AG09309 (cell line): ENCODE measurements around the gene PRICKLE1.

Experiments used
- DNase-seq: peaks from one replicate; pipeline ENCODE4 v3.0.0-alpha.2; 2010; ENCODE audit warnings: low read depth
- H3K4me3 ChIP-seq: 2 replicates; pipeline ENCODE4 v1.5.1; 2011; ENCODE audit warnings: mild to moderate bottlenecking, low read depth, low read length, moderate library complexity; ENCODE audit not compliant: control insufficient read depth
- CTCF ChIP-seq: IDR thresholded peaks from 2 replicates; pipeline ENCODE4 v1.5.1; 2011; ENCODE audit warnings: mild to moderate bottlenecking, low read depth, low read length, inconsistent platforms; ENCODE audit not compliant: insufficient read depth, control insufficient read depth; ENCODE audit errors: missing control alignments

PRICKLE1 gene

DNA sequence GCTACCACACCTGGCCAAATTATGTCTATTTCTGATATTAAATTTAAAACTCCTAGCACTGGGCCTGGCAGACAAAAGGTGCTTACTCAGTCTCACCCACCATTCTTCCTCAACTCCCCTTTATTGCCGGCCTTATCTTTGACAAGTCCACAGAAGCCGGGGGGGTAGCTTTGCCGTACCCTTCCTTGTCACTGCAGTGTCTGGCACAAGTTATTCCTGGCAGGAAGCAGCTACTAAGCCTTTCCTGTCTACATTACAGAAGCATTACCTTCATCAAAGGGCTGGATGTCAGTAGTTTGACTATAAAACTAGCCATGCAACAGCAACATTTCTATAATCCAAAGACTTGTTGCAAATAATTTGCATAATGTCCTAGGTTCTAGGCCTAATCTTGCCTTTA is 127.1 kb downstream of the PRICKLE1 start:
- no peak for DNase-seq

GRCh38 chr12:42459336-42459847 is 130.2 kb downstream of the PRICKLE1 start:
- H3K4me3 ChIP-seq, result no peak overlapping the region
- TF ChIP-seq CTCF, result no peak
- no peak for DNase-seq

More for the DNA sequence above, 127.1 kb downstream of the PRICKLE1 start:
- no peak overlapping the region for H3K4me3 ChIP-seq
- TF ChIP-seq CTCF, result no peak

DNA sequence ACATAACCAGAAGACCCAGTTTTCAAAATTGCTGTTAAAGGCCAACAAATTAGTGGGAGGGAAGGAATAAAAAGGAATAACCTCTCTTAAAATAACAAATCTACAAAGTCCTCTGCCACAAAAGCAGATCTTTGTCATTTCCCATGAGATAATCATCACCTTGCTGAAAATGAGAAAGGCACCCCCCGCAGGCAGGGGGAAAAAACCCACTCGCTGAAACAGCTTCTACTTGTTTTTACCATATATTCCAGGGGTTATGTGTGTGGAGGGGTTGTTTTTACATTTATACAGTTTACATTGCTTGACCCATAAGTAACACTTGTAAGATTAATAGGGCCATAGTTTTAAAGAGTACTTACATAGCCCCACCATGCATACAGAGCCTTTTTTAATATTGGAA is 131.0 kb downstream of the PRICKLE1 start:
- DNase-seq, result no peak
- H3K4me3 ChIP-seq, result no peak overlapping the region
- no peak for TF ChIP-seq CTCF

- DNase-seq, result no peak
- no peak for TF ChIP-seq CTCF
- H3K4me3 ChIP-seq, result no peak overlapping the region
Measured at GRCh38 chr12:42450248-42450647, 139.3 kb downstream of the PRICKLE1 start.

- TF ChIP-seq CTCF, result no peak
- H3K4me3 ChIP-seq, result no peak overlapping the region
- no peak for DNase-seq
Measured at GRCh38 chr12:42448841-42449240, 140.7 kb downstream of the PRICKLE1 start.

DNA sequence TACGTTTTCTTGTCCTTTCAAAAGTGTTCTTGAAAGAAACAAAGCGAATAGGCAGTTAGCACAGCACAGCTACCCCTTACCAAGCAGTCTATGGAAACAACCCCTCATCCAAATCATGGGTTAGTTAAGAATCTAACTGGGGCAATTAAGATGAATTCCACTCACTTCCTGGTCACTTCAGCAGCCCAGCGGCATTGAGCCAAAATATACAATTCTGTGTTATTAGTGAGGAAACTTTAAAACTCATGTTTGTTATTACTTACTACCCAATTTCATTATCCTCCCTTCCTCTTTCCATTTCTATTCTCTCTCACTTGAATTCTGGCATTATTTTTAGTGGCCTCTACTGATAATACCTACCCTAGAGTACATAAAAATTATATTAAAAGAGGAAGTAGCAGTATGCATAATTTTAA is 142.2 kb downstream of the PRICKLE1 start:
- no peak overlapping the region for H3K4me3 ChIP-seq
- no peak for TF ChIP-seq CTCF
- no peak for DNase-seq

- no peak for DNase-seq
- H3K4me3 ChIP-seq, result no peak overlapping the region
Measured at GRCh38 chr12:42446761-42447160, 142.8 kb downstream of the PRICKLE1 start.

More at GRCh38 chr12:42446761-42447160, 142.8 kb downstream of the PRICKLE1 start:
- no peak for TF ChIP-seq CTCF
